Activated CD8-positive, alpha-beta T cell treated with anti-CD3 and anti-CD28 coated beads, Interleukin-2, amount 10 ng/mL, durations not matched to agents 7 days and 5 days (primary cell): ENCODE data around the gene NME5. TPM values are rescaled to one million over a fixed set of nuclear protein-coding genes. Genes with fewer than 3 reads are reported as not detected.
"Not testable (repeated sequence)": the region's sequence is repeated elsewhere in the genome, so short reads cannot be mapped to it uniquely, and the experiment has no call there.

ENCODE experiments used
- ATAC-seq: fragments of 150-1000 bp; cut with Tn5 transposase; one replicate; pipeline ENCODE4 v1.10.0; 2021; ENCODE audit warnings: moderate library complexity
- CTCF ChIA-PET: fragments of 350-600 bp; sonication (Branson Sonifier 250); formaldehyde crosslinking; loops from one replicate; lab custom pipeline; 2021; ENCODE audit warnings: antibody characterized with exemption; lab: Charles Lee
- POLR2A ChIA-PET: fragments of 350-600 bp; sonication (Branson Sonifier 250); formaldehyde crosslinking; loops from one replicate; lab custom pipeline; 2021; ENCODE audit warnings: antibody characterized with exemption; lab: Charles Lee
- DNase-seq: peaks from one replicate; pipeline ENCODE4 v3.0.0-alpha.2; 2020
- H3K27ac Mint-ChIP-seq: one replicate; pipeline ENCODE4 v1.8.0; 2021; ENCODE audit warnings: mild to moderate bottlenecking, mixed read lengths
- H3K27me3 Mint-ChIP-seq: one replicate; pipeline ENCODE4 v1.8.0; 2021; ENCODE audit warnings: low read depth, mixed read lengths
- H3K36me3 Mint-ChIP-seq: one replicate; pipeline ENCODE4 v1.8.0; 2021; ENCODE audit warnings: low read depth, mixed read lengths
- H3K4me1 Mint-ChIP-seq: one replicate; pipeline ENCODE4 v1.8.0; 2021; ENCODE audit warnings: low read depth, mixed read lengths
- H3K4me3 Mint-ChIP-seq: one replicate; pipeline ENCODE4 v1.8.0; 2021; ENCODE audit warnings: mild to moderate bottlenecking, mixed read lengths
- H3K9me3 Mint-ChIP-seq: one replicate; pipeline ENCODE4 v1.8.0; 2022; ENCODE audit warnings: mixed read lengths; ENCODE audit not compliant: insufficient read depth
- total RNA-seq, 2 experiments: library from RNA; stranded (reverse); gene quantifications; one replicate each; pipeline ENCODE4 v1.2.3, GENCODE V29; 2021

NME5 gene
- total RNA-seq, 2 experiments from 2014 or later = not detected

DNA sequence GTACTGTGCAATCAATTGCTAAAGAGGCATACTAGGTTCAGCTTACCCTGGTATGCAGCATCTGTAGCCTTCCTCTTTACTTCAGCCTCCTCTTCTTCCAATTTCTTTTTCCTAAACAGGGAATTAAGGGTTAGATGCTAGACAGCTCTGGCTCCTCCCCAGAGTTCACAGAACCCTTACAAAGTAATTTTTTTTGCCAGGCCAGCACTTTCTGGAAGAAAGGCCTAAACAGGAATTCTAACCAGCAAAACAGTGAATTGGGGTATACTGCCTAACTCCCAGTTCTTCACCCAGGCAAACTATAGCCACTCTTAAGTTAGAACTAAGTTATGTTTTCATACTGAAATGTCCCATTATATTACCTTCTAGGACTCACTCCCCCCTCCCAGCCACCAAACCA lies 31.1 kb upstream of the NME5 start:
- DNase-seq (no peak), ATAC-seq (no peak)
- ChIA-PET CTCF (no interaction called here), POLR2A (no interaction called here)
- Mint-ChIP-seq H3K27ac (no peak overlapping the region), H3K36me3 (peaks cover 70% of the 10 kb centered on the region), H3K27me3 (no peaks in the 10 kb centered on the region), H3K4me3 (no peak overlapping the region), H3K9me3 (no peaks in the 10 kb centered on the region), H3K4me1 (no peaks in the 10 kb centered on the region)

DNA sequence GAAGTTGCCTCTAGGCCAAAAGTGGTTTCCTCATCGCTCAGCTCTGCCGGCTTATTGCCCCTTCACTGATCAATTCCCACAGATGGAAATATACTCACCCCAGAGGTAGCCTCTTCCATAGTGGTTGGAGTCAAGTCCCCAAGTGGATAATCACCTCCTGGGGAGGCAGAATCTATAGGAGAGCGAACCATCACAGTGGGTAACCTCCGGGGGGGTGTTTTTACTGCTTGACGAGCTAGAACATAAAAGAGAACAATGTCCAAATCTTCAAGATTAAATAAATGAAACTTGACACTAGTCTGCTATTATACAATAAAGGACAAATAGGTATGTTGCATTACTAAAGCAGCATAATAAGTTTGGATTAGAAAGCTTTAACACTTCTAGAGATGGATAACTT lies 29.9 kb upstream of the NME5 start:
- POLR2A ChIA-PET = no interaction called here
- H3K4me3 Mint-ChIP-seq = no peak overlapping the region
- no peak for ATAC-seq
- H3K27ac Mint-ChIP-seq = no peak overlapping the region
- H3K36me3 Mint-ChIP-seq = peaks cover 75% of the 10 kb centered on the region
- CTCF ChIA-PET = no interaction called here
- DNase-seq = no peak
- H3K4me1 Mint-ChIP-seq = no peaks in the 10 kb centered on the region
- no peaks in the 10 kb centered on the region for H3K9me3 Mint-ChIP-seq
- H3K27me3 Mint-ChIP-seq = no peaks in the 10 kb centered on the region

DNA sequence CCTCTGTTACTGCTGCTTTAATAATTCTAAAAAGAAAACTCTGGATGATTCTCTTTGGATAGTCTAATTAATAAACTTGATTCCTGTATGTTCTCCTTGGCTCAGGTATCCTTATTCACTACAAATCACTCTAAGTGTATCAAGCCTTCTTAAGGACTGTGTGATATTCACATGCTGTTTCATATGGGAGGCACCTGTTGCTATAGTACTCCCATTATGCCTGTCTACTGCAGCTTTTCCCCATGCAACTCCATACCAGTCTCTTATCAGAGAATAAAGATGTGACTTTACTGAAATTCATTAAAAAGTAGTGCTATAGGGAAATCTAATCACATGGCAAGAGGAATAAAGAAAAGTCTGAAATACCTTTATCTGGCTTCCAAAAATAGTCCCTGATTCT lies 24.5 kb upstream of the NME5 start:
- Mint-ChIP-seq H3K9me3 (no peaks in the 10 kb centered on the region), H3K36me3 (peaks cover 78% of the 10 kb centered on the region), H3K27me3 (no peaks in the 10 kb centered on the region), H3K27ac (no peak overlapping the region), H3K4me1 (no peaks in the 10 kb centered on the region), H3K4me3 (no peak overlapping the region)
- CTCF ChIA-PET = interaction anchor here (0.6 kb wide), 1 partner anchor 8 kb away, joined by 3 read pairs; no protein-coding TSS in a partner anchor
- ATAC-seq (no peak), DNase-seq (no peak)
- POLR2A ChIA-PET = no interaction called here

DNA sequence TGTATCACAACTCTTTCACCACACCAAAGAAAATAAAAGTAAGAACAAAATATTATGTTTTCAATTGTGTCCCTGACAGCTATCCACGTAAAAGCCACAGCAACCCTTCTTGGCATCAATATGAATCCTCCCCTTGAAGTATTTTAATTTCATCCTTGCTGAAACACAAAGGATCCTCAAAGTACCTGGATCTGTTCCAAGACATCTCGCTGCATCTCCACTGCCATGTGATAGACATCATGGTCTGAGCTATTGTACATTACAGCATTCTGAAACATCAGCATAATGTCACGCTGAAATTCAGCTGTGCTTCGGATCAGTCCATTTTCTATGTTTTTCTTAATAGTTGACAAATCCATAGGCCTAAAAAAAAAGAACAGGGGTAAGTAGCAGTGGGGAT lies 21.5 kb upstream of the NME5 start:
- ChIA-PET POLR2A (no interaction called here), CTCF (no interaction called here)
- Mint-ChIP-seq H3K9me3 (no peaks in the 10 kb centered on the region), H3K27ac (no peak overlapping the region), H3K27me3 (no peaks in the 10 kb centered on the region), H3K4me3 (no peak overlapping the region), H3K36me3 (peaks cover 71% of the 10 kb centered on the region), H3K4me1 (no peaks in the 10 kb centered on the region)
- ATAC-seq = no peak
- DNase-seq = no peak

DNA sequence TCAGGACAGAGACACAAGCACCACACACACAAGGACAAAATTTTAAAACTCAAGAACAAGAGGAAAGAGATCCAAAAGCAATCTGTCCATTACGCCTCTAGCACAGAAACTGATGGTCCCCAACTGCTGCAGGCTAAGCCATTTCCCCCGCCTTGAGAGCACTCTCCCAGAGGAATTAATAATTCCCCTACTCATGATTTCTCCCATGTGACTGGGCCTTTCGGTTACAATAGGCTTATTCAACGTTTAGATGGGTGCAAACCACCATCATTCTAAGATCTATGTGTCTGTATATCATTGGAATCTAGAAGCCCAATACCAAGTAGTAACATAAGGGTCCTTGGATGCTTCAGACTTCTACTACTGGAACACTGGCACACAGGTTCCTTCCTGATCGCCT lies 20.4 kb upstream of the NME5 start:
- Mint-ChIP-seq H3K4me1 (no peaks in the 10 kb centered on the region), H3K27me3 (no peaks in the 10 kb centered on the region), H3K27ac (no peak overlapping the region), H3K36me3 (peaks cover 64% of the 10 kb centered on the region), H3K4me3 (no peak overlapping the region), H3K9me3 (no peaks in the 10 kb centered on the region)
- no peak for ATAC-seq
- no peak for DNase-seq
- ChIA-PET CTCF (no interaction called here), POLR2A (no interaction called here)

DNA sequence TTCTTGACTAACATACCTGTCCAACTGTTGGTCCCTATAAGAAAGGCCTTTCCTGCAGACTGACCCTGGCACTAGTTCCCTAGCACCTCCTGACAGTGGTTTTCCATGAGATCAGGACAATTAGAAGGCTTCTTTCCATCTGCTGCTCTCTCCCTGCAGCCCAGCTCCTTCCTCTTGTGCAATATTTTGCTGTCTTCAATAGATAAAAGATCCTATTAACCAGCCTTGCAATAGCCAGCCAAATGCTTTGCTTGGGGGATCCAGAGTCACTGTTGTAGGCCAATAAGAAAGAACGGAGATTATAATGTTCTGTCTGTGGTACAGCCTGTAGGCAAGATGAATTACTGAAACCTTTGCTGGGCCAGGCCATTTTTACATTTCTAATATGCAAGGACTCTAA lies 18.4 kb upstream of the NME5 start:
- Mint-ChIP-seq H3K9me3 (no peaks in the 10 kb centered on the region), H3K36me3 (peaks cover 46% of the 10 kb centered on the region), H3K27ac (no peak overlapping the region), H3K27me3 (peaks cover 4% of the 10 kb centered on the region), H3K4me3 (no peak overlapping the region), H3K4me1 (no peaks in the 10 kb centered on the region)
- ChIA-PET POLR2A (interaction anchor here (0.5 kb wide), 1 partner anchor 398 kb away, joined by 3 read pairs; no protein-coding TSS in a partner anchor), CTCF (no interaction called here)
- DNase-seq = no peak
- no peak for ATAC-seq

DNA sequence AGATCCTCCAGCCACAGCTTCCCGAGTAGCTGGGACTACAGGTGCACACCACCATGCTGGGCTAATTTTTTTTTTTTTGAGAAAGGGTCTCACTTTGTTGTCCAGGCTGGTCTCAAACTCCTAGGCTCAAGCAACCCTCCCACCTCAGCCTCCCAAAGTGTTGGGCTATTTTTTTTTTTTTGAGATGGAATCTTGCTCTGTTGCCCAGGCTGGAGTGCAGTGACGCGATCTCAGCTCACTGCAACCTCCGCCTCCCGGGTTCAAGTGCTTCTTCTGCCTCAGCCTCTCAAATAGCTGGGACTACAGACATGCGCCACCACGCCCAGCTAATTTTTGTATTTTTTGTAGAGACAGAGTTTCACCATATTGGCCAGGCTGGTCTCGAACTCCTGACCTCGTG lies 16.7 kb upstream of the NME5 start:
- CTCF ChIA-PET, POLR2A ChIA-PET, ATAC-seq: not testable (repeated sequence)

DNA sequence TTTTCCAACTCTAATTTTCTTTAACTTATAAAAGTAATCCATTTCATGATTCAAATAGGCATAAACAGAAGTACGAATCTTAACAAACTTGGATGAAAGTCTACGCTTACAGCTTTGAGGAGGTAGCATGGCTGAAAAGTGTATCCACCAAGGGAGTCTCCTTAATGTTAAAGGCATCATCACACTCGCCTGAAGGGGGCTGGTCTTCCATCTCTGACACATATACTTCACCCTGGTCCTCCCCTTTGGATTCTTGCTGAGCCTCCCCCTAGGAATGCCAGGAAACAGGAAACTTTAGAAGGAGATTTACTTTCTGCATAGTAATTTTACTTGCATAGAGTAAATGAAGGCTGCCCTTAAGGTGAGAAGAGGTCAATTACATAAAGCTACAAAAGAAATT lies 10.3 kb upstream of the NME5 start:
- CTCF ChIA-PET = interaction anchor here (1.1 kb wide), 1 partner anchor 86 kb away, joined by 3 read pairs; no protein-coding TSS in a partner anchor
- no peaks in the 10 kb centered on the region for H3K36me3 Mint-ChIP-seq
- no peaks in the 10 kb centered on the region for H3K9me3 Mint-ChIP-seq
- ATAC-seq = no peak
- H3K4me3 Mint-ChIP-seq = no peak overlapping the region
- POLR2A ChIA-PET = no interaction called here
- H3K4me1 Mint-ChIP-seq = no peaks in the 10 kb centered on the region
- no peak overlapping the region for H3K27ac Mint-ChIP-seq
- no peak for DNase-seq
- H3K27me3 Mint-ChIP-seq = peaks cover 7% of the 10 kb centered on the region

More for the DNA sequence above, 16.7 kb upstream of the NME5 start:
- not testable (repeated sequence) for H3K4me1 Mint-ChIP-seq, H3K9me3 Mint-ChIP-seq, DNase-seq, H3K4me3 Mint-ChIP-seq, H3K27me3 Mint-ChIP-seq, H3K27ac Mint-ChIP-seq
- peaks cover 40% of the 10 kb centered on the region for H3K36me3 Mint-ChIP-seq

DNA sequence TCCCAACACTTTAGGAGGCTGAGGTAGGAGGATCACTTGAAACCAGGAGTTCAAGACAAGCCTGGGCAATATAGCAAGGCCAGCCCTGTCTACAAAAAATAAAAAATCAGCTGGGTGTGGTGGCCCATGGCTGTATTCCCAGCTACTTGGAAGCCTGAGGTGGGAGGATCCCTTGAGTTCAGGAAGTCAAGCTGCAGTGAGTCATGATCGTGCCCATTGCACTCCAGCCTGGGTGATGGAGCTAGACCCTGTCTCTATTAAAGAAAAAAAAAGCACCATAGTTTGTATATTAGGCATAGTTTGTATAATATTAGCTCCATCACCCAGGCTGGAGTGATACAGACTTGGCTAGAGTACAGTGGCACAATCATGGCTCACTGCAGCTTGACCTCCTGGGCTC lies 9.6 kb upstream of the NME5 start:
- Mint-ChIP-seq H3K27me3 (peaks cover 3% of the 10 kb centered on the region), H3K27ac (no peak overlapping the region), H3K4me1 (no peaks in the 10 kb centered on the region), H3K4me3 (no peak overlapping the region), H3K36me3 (no peaks in the 10 kb centered on the region), H3K9me3 (no peaks in the 10 kb centered on the region)
- ChIA-PET POLR2A (no interaction called here), CTCF (interaction anchor here (0.8 to 1.6 kb wide), 3 partner anchors 15 to 87 kb away, joined by 3 to 6 read pairs (median 4); no protein-coding TSS in a partner anchor)
- no peak for DNase-seq
- ATAC-seq = no peak

DNA sequence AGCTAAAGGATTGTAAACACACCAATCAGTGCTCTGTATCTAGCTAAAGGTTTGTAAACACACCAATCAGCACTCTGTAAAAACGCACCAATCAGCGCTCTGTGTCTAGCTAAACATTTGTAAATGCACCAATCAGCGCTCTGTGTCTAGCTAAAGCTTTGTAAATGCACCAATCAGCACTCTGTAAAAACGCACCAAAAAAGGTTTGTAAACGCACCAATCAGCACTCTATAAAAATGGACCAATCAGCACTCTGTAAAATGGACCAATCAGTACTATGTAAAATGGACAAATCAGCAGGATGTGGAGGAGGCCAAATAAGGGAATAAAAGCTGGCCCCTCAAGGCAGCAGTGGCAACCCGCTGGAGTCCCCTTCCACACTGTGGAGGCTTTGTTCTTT lies 4.3 kb upstream of the NME5 start:
- not testable (repeated sequence) for H3K4me3 Mint-ChIP-seq, DNase-seq, ATAC-seq, H3K4me1 Mint-ChIP-seq, H3K27ac Mint-ChIP-seq, H3K36me3 Mint-ChIP-seq, H3K9me3 Mint-ChIP-seq
- ChIA-PET POLR2A (interaction anchor here (0.6 kb wide), 1 partner anchor 211 kb away, joined by 3 read pairs; no protein-coding TSS in a partner anchor), CTCF (interaction anchor here (1.6 kb wide), 1 partner anchor 10 kb away, joined by 5 read pairs; no protein-coding TSS in a partner anchor)
- peaks cover 17% of the 10 kb centered on the region for H3K27me3 Mint-ChIP-seq

DNA sequence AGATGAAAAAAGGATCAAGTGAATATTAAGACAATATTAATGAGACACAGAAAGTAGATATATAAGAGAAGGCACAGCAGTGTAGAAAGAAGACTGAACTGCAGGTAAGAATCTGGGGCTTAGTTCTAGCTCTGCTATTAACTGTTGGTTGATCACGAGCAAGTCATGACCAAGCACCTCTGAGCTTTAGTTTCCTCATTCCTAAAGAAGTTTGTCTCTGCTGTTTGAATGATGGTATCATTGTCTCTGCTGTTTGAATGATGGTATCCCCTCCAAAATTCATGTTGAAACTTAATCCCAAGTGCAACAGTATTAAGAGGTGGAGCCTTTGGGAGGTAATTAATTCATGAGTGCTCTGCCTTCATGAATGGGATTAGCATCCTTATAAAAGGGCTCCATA lies 2.5 kb upstream of the NME5 start:
- CTCF ChIA-PET = no interaction called here
- H3K36me3 Mint-ChIP-seq = no peaks in the 10 kb centered on the region
- H3K4me3 Mint-ChIP-seq = no peak overlapping the region

DNA sequence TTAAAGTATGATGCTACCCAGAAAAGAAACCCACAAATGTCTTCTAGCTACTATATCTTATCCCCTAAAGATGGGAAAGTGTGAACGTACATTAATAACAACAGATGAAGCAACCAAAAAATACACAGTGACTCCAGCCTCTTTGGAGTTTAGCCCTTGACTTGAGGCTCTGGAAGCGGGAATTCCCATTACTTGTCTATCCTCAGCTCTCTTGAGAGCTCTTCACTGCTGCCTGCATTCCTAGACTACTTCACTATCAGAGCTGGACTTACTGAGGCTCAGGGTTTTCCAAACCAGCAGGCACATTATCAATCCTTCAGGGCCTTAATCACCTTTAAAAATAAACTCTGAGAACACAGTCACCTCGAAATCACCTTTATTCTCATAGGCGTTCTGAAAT lies 1.0 kb upstream of the NME5 start:
- no peaks in the 10 kb centered on the region for H3K36me3 Mint-ChIP-seq

More for the DNA sequence above, 2.5 kb upstream of the NME5 start:
- Mint-ChIP-seq H3K4me1 (no peaks in the 10 kb centered on the region), H3K9me3 (no peaks in the 10 kb centered on the region), H3K27ac (no peak overlapping the region), H3K27me3 (peaks cover 18% of the 10 kb centered on the region)
- ATAC-seq (no peak), DNase-seq (no peak)
- POLR2A ChIA-PET = interaction anchor here (0.7 kb wide), 1 partner anchor 14 kb away, joined by 4 read pairs; no protein-coding TSS in a partner anchor

DNA sequence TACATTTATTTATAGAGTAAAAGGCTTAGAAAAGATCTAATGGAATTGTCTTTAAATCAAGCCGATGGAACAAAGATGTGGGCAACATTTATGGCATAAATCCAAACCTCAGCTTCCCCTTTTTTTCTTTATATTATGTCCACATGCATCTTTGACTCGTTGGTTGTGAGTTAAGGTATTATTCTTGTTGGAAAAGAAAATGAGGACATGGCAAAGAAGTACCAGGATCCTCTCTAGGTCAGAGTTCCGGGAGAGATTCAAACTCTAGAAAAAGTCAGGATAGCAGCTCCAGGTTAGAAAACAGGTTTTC lies 508 bp upstream of the NME5 start:
- ATAC-seq (no peak), DNase-seq (no peak)
- no peaks in the 10 kb centered on the region for H3K4me1 Mint-ChIP-seq
- no peak overlapping the region for H3K27ac Mint-ChIP-seq
- H3K4me3 Mint-ChIP-seq = no peak overlapping the region
- peaks cover 23% of the 10 kb centered on the region for H3K27me3 Mint-ChIP-seq
- no peaks in the 10 kb centered on the region for H3K36me3 Mint-ChIP-seq
- H3K9me3 Mint-ChIP-seq = no peaks in the 10 kb centered on the region
- ChIA-PET CTCF (interaction anchor here (0.8 to 1.7 kb wide), 5 partner anchors 13 to 212 kb away, joined by 3 to 10 read pairs (median 3); no protein-coding TSS in a partner anchor), POLR2A (no interaction called here)

More for the DNA sequence above, 1.0 kb upstream of the NME5 start:
- DNase-seq (no peak), ATAC-seq (no peak)
- Mint-ChIP-seq H3K4me3 (no peak overlapping the region), H3K27me3 (peaks cover 23% of the 10 kb centered on the region), H3K9me3 (no peaks in the 10 kb centered on the region), H3K4me1 (no peaks in the 10 kb centered on the region), H3K27ac (no peak overlapping the region)
- POLR2A ChIA-PET = no interaction called here
- CTCF ChIA-PET = interaction anchor here (0.6 to 1.7 kb wide), 5 partner anchors 13 to 212 kb away, joined by 3 to 10 read pairs (median 3); no protein-coding TSS in a partner anchor
